ENCODE results near the gene ZNF576.
"Not testable (repeated sequence)": the region's sequence is repeated elsewhere in the genome, so short reads cannot be mapped to it uniquely, and the experiment has no call there.

Gene ZNF576

GRCh38 chr19:43575156-43575950, 21.0 kb upstream of the ZNF576 start, which contains the start of the genes PINLYP and XRCC1:
Gene PINLYP, plus strand, starts transcription at chr19:43575801. Its CDS starts 1,391 bp downstream, at chr19:43577192.
Gene XRCC1, minus strand, starts transcription at chr19:43575527. Its CDS starts 69 bp downstream, at chr19:43575458.
- DNase-seq, result peak; percentile 97

GRCh38 chr19:43575955-43576878, 20.2 kb upstream of the ZNF576 start:
- DNase-seq, result no peak

- no peak for DNase-seq
Measured at GRCh38 chr19:43578787-43579186, 17.6 kb upstream of the ZNF576 start.

- no peak for DNase-seq
Measured at GRCh38 chr19:43581467-43581866, 14.9 kb upstream of the ZNF576 start.

- no peak for DNase-seq
Measured at GRCh38 chr19:43582495-43582894, 13.9 kb upstream of the ZNF576 start.

GRCh38 chr19:43584484-43584883, 11.9 kb upstream of the ZNF576 start:
- no peak for DNase-seq

GRCh38 chr19:43586346-43586745, 10.0 kb upstream of the ZNF576 start:
- DNase-seq, result no peak

GRCh38 chr19:43587029-43587428, 9.4 kb upstream of the ZNF576 start:
- not testable (repeated sequence) for DNase-seq

- DNase-seq, result no peak
Measured at GRCh38 chr19:43589277-43589676, 7.1 kb upstream of the ZNF576 start.

- no peak for DNase-seq
Measured at GRCh38 chr19:43589678-43590077, 6.7 kb upstream of the ZNF576 start.

- DNase-seq, result no peak
Measured at GRCh38 chr19:43591904-43592772, 4.3 kb upstream of the ZNF576 start.

GRCh38 chr19:43592800-43593350, 3.5 kb upstream of the ZNF576 start:
- no peak for DNase-seq

GRCh38 chr19:43594081-43594697, 2.2 kb upstream of the ZNF576 start:
- no peak for DNase-seq

GRCh38 chr19:43594710-43595604, 1.4 kb upstream of the ZNF576 start:
- DNase-seq, result peak; percentile 69

- peak; percentile 18 for DNase-seq
Measured at GRCh38 chr19:43595605-43595998, 793 bp upstream of the ZNF576 start.

- no peak for DNase-seq
Measured at GRCh38 chr19:43596842-43597461, 557 bp downstream of the ZNF576 start.

- no peak for DNase-seq
Measured at GRCh38 chr19:43597876-43598275, 1.5 kb downstream of the ZNF576 start.

GRCh38 chr19:43598445-43599240, 2.2 kb downstream of the ZNF576 start:
- DNase-seq, result no peak

- DNase-seq, result no peak
Measured at GRCh38 chr19:43599635-43600295, 3.4 kb downstream of the ZNF576 start.

All from activated CD4-positive, alpha-beta T cell treated with anti-CD3 and anti-CD28 coated beads, Interleukin-2, amount 50 U/mL, for 1 hour (primary cell).